GM20000 (cell line): ENCODE data around the gene PARVG.

Experiments used
- DNase-seq: peaks from one replicate; pipeline ENCODE4 v3.0.0; 2012; ENCODE audit warnings: low spot score
- CTCF ChIP-seq: IDR thresholded peaks from 2 replicates; pipeline ENCODE4 v1.5.1; 2012; ENCODE audit warnings: mild to moderate bottlenecking, control low read depth; ENCODE audit errors: extremely low read depth, missing control alignments

PARVG gene

DNA sequence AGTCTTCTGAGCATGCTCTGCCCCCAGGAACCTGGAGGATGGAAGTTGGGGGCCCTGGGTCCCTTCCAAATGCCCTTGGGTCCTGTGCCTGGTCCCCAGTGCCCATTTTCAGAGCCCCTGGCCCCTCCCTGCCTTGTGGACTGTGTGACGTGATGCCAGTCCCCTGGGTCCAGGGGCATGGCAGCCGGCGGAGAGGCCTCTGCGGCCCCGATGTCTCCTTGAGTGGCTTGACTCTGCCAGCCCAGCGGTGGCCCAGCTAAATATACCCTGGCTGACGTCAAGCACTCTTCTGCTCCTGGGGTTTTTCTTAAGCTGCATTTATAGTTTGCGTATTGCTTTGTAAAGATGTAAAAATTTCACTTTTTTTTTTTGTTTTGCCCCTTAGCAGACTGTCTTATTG lies 35.2 kb upstream of the PARVG start:
- TF ChIP-seq CTCF: no peak
- no peak for DNase-seq

DNA sequence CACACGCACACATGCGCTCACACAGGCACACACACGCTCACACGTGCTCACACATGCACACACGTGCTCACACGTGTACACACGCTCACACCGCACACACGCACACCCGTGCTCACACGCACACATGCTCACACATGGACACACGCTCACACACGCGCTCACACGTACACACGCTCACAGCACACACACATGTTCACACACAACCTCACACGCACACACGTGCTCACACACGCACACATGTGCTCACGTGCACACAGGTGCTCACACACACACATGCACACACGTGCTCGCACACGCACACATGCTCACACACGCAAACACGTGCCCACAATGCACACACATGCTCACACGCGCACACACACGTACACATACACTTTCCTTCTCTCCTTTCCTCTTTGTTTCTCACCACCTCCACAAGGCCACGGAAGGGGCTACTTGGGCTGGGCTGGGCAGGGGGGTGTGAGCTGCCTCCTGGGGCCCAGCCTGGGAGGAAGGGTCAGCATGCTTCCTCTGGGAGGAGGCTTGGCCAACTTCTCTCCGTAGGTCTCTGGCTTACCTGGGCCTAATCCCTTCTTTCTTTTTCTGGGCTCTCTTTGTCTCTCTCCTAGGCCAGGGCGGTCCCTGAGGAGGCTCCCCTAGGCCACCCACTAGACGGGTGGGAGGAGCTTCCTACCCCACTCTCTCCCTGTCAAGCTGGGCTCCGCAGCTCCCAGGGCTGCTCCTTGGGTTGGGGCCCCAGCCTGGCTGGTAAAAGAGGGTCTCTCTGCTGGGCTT lies 34.5 kb upstream of the PARVG start:
- no peak for TF ChIP-seq CTCF
- DNase-seq: no peak

GRCh38 chr22:44147008-44147645 lies 33.6 kb upstream of the PARVG start:
- DNase-seq: no peak
- TF ChIP-seq CTCF: no peak

DNA sequence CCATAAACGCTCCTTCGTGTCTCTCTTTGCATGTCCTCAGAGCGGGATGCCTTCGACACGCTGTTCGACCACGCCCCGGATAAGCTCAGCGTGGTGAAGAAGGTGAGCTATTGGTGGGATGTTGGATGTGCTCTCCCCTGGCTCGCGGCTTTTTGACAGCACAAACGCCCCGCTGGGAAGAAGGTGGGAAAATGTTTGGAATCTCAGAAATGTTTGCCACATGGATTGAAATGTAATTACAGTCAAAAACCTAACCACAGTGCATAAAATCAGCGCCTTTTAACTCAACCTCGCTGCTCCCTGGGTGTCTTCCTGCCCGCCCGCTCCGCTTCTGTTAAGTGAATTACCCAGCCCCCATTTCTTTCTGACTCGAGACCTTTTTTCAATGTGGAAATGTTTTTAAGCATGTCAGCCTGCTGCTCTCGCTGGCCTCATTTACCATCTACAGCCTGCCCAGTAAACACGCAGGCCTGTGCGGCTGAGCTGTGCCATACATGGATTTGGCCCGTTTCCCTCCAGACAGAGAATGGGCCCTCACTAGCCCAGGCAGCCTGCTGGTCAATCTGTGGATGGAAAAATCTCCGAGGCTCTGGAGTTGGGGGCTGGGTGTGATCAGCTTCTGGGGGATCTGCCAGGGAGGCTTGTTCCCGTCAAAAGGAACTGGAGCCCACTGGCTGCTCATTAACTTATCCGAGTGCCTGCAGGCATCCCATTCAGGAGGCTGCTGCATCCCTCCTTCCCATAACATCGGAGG lies 32.7 kb upstream of the PARVG start:
- DNase-seq: no peak
- TF ChIP-seq CTCF: no peak

GRCh38 chr22:44151676-44152075 lies 29.0 kb upstream of the PARVG start:
- no peak for TF ChIP-seq CTCF
- DNase-seq: no peak

GRCh38 chr22:44153710-44154109 lies 27.0 kb upstream of the PARVG start:
- TF ChIP-seq CTCF: no peak
- no peak for DNase-seq

DNA sequence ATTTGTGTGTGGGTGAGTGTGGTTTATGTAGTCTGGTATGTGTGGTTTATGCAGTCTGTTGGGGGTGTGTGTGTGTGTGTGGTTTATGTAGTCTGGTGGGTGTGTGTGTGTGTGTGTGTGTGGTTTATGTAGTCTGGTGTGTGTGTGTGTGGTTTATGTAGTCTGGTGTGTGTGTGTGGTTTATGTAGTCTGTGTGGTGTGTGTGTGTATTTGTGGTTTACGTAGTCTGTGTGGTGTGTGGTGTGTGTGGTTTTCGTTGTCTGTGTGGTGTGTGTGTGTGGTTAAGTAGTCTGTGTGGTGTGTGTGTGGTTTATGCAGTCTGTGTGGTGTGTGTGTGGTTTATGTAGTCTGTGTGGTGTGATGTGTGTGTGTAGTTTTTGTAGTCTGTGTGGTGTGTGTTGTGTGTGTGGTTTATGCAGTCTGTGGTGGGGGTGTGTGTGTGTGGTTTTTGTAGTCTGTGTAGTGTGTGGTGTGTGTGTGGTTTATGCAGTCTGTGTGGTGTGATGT lies 26.2 kb upstream of the PARVG start:
- TF ChIP-seq CTCF: no peak
- no peak for DNase-seq
